GM18517 (cell line): ENCODE data around the gene ZMYM4.

Experiments used
- ATAC-seq: cut with Tn5 transposase; IDR thresholded peaks from one replicate; pipeline ENCODE4 v1.9.1; 2021; ENCODE audit warnings: mild to moderate bottlenecking, moderate library complexity; ENCODE audit not compliant: unreplicated experiment

The ZMYM4 gene

GRCh38 chr1:35394386-35394785 lies 125.9 kb downstream of the ZMYM4 start:
- ATAC-seq = no peak

- no peak for ATAC-seq
Measured at GRCh38 chr1:35398739-35399138, 130.2 kb downstream of the ZMYM4 start.

DNA sequence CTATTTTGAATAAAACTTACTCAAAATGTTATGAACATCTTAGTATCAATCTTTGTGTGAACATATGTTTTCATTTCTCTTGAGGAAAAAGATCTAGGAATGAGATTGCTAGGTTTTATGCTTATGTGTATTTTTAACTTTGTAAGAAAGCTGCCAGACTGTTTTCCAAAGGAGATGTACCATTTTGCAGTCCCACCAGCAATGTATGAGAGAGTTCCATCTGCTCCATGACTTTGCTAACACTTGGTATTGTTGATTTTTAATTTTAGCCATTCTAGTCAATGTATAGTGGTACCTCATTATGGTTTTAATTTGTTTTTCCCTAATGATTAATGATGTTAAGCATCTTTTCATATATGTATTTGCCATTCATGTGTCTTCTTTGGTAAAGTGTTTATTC lies 132.5 kb downstream of the ZMYM4 start:
- ATAC-seq = no peak

DNA sequence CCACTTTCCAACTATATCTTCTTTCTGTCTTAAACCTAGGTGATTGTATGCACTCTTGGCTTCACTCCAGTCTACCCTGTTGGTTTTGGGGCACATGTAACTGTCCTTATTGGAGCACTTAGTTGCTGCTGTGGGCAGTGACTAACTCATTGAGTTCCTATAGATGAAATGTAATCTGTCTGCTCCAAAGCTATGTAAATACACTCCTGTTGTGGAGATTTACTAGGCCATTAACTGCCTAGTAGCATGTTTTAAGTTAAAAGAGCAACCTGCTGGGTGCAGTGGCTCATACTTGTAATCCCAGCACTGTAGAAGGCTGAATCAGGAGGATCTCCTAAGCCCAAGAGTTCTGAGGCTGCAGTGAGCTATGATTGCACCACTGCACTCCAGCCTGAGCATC lies 137.6 kb downstream of the ZMYM4 start:
- no peak for ATAC-seq

DNA sequence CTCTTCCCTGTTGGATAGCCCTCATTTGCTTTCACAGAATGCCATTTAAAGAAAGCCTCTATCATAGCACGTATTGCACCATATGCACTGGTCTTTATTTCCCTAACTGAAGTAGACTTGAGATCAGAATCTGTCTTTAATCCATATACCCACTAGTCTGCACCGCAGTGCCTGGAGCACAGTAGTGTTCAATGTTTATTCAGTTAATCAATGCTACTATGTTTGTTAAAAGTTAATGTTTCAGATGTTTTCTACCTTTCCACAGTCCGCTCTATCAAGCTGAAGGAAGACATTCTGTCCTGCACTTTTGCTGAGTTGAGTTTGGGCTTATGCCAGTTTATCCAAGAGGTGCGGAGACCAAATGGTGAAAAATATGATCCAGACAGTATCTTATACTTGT lies 139.2 kb downstream of the ZMYM4 start:
- no peak for ATAC-seq

DNA sequence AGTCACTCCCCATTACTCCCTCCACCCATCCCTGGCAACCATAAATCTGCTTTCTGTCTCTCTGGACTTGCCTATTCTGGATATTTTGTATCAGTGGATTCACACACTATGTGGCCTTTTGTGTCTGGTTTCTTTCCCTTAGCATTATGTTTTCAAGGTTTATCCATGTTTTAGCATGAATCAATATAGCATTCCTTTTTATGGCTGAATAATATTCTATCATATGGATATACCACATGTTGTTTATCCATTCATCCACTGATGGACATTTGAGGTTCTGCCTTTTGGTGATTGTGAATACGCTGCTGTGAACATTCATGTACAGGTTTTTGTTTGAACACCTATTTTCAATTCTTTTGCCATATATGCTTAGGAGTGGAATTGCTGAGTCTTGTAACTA lies 140.4 kb downstream of the ZMYM4 start:
- no peak for ATAC-seq

DNA sequence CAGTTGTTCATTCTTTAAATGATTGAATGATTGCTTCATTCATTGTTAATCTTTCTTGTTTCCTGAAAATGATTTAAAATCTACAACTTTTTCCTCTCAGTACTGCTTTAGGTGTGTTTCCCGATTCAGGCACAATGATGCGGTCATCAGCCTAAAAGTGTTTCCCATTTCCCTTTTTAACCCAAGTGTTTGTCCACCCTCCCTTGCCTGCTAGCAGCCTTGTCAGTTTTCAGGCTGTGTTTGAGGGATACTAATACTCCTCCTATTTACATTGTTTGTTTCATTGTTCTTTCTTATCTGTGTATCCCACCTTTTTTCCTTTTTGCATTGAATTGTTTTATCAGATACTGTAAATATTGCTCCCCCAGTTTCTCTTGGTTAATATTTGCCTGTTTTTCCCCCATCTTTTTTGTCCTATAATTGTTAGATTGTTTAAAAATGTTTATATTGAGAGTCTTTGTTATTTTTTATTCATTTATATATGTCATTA lies 157.6 kb downstream of the ZMYM4 start:
- ATAC-seq = no peak

DNA sequence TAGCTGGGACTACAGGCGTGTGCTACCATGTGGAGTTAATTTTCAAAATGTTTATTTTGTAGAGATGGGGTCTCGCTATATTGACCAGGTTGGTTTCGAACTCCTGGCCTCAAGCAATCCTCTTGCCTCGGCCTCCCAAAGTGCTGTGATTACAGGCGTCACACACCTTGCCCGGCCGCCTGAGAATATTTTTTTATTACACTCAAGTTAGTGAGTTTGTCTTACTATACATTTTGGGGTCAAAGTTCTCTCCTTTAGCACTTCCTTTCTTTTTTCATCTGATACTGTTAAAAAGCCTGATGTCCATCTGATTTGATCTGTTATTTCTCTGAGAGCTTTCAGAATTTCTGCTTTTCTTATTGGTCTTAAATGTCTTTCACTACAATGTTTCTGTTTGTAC lies 159.9 kb downstream of the ZMYM4 start:
- no peak for ATAC-seq

- no peak for ATAC-seq
Measured at GRCh38 chr1:35430762-35431161, 162.3 kb downstream of the ZMYM4 start.

GRCh38 chr1:35431173-35431599 lies 162.7 kb downstream of the ZMYM4 start:
- no peak for ATAC-seq

GRCh38 chr1:35432231-35432630 lies 163.7 kb downstream of the ZMYM4 start:
- no peak for ATAC-seq

- ATAC-seq = no peak
Measured at GRCh38 chr1:35433714-35434113, 165.2 kb downstream of the ZMYM4 start.

DNA sequence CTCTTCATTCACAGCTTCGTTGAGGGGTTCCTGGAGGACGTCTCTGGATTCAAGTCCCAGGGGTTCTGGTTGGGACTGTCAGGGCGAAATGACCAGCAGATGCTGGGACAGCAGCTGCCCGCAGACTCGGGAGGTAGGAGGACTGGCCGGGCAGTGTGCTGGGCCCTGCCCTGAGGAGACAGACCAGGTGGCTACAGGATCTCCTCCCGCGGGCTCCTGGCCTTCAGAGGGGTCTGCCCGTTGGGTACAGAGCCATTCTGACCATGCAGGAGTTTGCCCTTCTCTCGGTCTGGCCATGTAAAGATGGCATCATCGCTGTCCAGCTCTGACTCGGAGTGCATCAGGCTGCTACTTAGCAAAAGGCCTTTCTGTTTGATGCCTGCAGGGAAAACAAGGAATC lies 166.2 kb downstream of the ZMYM4 start:
- no peak for ATAC-seq

DNA sequence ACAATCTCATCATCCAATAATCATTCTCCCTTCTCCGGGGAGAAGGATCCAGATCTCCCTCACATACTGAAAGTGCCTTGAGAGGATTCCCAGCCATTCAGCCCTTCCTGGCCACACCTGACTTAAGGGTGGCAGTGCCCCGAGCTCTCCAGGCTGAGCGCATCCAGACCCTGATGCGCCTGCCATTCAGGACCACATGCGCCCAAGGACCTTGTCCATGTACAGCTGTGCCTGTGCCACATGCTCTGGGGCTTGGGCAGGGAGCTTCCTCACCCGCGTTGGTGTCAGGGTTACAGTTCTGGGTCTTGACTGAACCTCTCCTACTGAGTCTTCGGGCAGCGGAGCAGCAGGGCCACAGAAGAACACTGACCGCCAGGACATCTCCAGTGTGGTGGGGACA lies 167.6 kb downstream of the ZMYM4 start:
- ATAC-seq = no peak

GRCh38 chr1:35437200-35437599 lies 168.7 kb downstream of the ZMYM4 start:
- ATAC-seq = no peak

- ATAC-seq = no peak
Measured at GRCh38 chr1:35439626-35440025, 171.1 kb downstream of the ZMYM4 start.

DNA sequence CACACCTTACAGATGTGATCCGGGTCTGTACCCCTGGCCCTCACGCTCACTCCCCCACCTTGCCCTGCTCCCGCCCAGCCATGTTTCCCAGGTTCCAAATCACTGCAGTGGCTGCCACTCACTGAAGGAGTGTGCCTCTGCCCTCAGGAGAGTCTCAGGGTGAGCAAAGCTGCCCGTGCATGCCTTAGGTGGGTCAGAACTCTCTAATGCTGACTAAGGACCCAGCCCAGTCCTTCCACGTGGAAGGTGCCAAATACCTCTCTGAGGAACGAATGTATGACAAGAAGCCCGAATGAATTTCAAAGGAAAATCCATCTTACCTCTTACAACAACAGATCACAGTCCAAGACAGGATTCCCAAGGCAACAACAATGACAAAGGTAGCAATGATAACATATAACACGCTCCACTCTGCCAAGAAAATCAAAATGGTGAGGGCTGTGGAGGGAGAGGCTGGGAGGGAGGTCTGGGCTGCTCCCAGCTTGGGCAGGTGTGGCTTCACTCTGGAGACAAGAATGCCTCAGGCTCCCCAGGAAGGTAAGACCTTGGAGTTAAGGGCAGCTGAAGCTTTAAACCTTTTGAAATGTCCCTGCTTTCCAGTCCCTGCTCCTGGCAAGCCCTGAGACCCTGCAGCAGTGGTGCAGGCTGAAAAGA lies 173.5 kb downstream of the ZMYM4 start:
- ATAC-seq = no peak

DNA sequence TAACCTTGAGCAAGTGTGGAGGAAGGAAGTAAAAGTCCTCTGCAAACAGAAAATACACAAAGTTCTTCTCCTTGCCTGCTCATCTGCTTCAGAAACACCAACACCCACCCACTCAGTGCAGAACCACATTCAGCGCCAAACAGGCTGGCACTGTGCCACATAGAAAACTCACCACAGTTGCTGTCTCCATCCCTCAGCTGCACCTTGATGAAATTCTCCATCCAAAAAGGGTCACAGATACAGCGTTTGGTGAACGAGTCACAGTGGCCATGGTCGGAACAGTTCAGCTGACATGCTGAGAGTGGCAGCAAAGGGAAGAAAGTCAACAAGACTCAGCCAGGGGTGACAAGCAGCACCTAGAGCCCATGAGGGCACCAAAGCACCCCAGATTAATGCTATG lies 174.2 kb downstream of the ZMYM4 start:
- ATAC-seq = no peak

DNA sequence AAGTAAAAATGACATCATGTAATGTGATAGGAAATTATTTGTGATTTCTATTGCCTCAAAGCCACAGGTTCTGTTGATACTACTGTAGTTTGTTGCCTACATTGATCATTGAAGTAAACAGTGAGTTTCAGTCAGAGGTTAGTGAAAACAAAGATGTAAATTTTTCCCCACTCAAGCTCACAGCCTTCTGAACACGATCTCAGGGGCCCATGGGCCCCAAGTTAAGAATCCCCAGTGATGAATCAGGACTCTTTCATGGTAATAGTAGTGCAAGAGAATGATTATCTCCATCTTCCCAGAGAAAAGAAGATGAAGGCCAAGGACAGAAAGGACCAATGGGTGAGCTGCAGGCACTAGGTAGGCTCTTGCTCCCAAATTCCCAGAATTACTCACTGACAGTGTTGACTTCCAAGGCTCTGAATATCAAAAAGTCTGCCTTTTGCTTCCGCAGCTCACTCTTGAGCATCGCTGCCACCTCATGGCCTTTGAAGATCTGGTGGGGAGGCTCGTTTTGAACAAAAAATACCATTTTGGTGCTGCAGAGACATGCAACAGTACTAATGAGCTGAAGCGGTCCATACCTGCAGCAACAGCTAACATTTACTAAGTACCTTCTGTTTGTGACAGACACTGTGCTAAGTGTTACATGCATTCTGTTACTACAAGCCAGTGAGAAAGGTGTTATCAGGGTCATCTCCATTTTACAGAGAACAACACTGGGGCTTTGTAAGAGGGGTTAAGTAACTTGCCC lies 175.4 kb downstream of the ZMYM4 start:
- ATAC-seq = no peak

DNA sequence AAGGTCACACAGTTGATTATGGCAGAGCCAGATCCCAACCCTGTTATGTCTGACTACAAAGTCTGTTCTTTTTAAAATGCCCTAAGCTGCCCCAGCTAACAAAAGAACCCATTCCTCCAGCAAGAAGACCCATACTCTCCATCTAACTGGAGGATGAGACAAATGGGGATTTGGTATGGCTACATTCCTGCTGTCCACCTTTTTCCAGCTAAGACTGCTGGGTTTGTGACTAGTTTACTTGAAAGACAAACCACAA lies 175.9 kb downstream of the ZMYM4 start:
- no peak for ATAC-seq

DNA sequence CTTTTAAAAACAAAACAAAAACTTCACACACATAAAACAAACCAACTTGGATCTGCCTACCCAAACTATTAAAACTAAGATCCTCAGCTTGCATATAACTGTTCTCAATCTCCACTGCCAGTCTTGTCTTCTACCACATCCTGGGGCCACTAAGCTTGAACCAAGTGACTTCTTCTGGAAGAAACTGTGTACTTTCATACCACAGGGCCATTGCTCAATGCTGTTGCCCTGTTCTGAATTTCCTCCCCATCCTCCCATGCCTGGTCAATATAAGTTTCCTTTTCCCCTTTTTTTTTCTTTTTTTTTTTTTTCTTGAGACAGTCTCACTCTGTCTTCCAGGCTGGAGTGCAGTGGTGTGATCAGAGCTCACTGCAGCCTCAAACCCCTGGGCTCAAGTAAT lies 178.8 kb downstream of the ZMYM4 start:
- no peak for ATAC-seq

- ATAC-seq = no peak
Measured at GRCh38 chr1:35448344-35448801, 179.9 kb downstream of the ZMYM4 start.
